ENCODE data around the gene LIN54. TPM values are rescaled to one million over a fixed set of nuclear protein-coding genes. Genes with fewer than 3 reads are reported as not detected.
A peak's percentile ranks its signal among the peaks of the same experiment; 100 is the strongest.

Gene LIN54
- total and polyA plus RNA-seq, 2 of the 13 experiments (the other 11 are each of a cell fraction or from before 2014, with no cell fraction given), result 25.2 to 32.9 TPM

GRCh38 chr4:83012687-83013419, 2.2 kb upstream of the LIN54 start (continued):
- TF ChIP-seq ETV5 (CRISPR knock-in tag; IDR thresholded peaks at IDR 0.05; ENCODE audit: borderline replicate concordance) (peak; percentile 61; the same call in 1 of the 2 replicates), PLRG1 (conservative IDR thresholded peaks at IDR 0.05) (no peak), PAWR (CRISPR knock-in tag; IDR thresholded peaks at IDR 0.05; ENCODE audit: borderline replicate concordance) (no peak), SOX6 (IDR thresholded peaks at IDR 0.05) (no peak), SOX6 (CRISPR knock-in tag; IDR thresholded peaks at IDR 0.05) (peak; percentile 70), PAX8 (CRISPR knock-in tag; IDR thresholded peaks at IDR 0.05; ENCODE audit: borderline replicate concordance) (no peak), RORA (CRISPR knock-in tag; IDR thresholded peaks at IDR 0.05) (no peak), TERF1 (CRISPR knock-in tag; IDR thresholded peaks at IDR 0.05) (no peak), AGO2 (optimal IDR thresholded peaks at IDR 0.05; ENCODE audit: low read depth, low read length) (no peak), TAF1 (CRISPR knock-in tag; IDR thresholded peaks at IDR 0.05) (peak; percentile 77; the same call in 1 of the 2 replicates), ZNF207 (IDR thresholded peaks at IDR 0.05; ENCODE audit: borderline replicate concordance) (no peak), ZNF563 (CRISPR knock-in tag; IDR thresholded peaks at IDR 0.05) (no peak), RELA (CRISPR knock-in tag; IDR thresholded peaks at IDR 0.05) (no peak), ZNF883 (CRISPR knock-in tag; IDR thresholded peaks at IDR 0.05; ENCODE audit: not compliant biosample characterization) (no peak), HES4 (CRISPR knock-in tag; IDR thresholded peaks at IDR 0.05; ENCODE audit: borderline replicate concordance) (no peak), ZNF615 (CRISPR knock-in tag; IDR thresholded peaks at IDR 0.05; ENCODE audit: borderline replicate concordance) (no peak), MTF2 (CRISPR knock-in tag; IDR thresholded peaks at IDR 0.05; ENCODE audit: borderline replicate concordance) (peak; percentile 89; the same call in 1 of the 2 replicates), GABPA (IDR thresholded peaks at IDR 0.05; ENCODE audit: low read depth, low read length) (peak; percentile 62; the same call in 1 of the 2 replicates), GABPA (CRISPR knock-in tag; IDR thresholded peaks at IDR 0.05; ENCODE audit: low read depth) (peak; percentile 84), IKZF4 (CRISPR knock-in tag; IDR thresholded peaks at IDR 0.05; ENCODE audit: borderline replicate concordance, low read depth, not compliant biosample characterization) (no peak), MLX (CRISPR knock-in tag; IDR thresholded peaks at IDR 0.05) (peak; percentile 90), FOXK1 (CRISPR knock-in tag; IDR thresholded peaks at IDR 0.05; ENCODE audit: borderline replicate concordance, low read depth) (peak; percentile 75; the same call in 1 of the 2 replicates)
- TF ChIP-seq, protein P1, sequence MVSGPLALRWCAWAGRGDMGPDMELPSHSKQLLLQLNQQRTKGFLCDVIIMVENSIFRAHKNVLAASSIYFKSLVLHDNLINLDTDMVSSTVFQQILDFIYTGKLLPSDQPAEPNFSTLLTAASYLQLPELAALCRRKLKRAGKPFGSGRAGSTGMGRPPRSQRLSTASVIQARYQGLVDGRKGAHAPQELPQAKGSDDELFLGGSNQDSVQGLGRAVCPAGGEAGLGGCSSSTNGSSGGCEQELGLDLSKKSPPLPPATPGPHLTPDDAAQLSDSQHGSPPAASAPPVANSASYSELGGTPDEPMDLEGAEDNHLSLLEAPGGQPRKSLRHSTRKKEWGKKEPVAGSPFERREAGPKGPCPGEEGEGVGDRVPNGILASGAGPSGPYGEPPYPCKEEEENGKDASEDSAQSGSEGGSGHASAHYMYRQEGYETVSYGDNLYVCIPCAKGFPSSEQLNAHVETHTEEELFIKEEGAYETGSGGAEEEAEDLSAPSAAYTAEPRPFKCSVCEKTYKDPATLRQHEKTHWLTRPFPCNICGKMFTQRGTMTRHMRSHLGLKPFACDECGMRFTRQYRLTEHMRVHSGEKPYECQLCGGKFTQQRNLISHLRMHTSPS (CRISPR knock-in tag; IDR thresholded peaks at IDR 0.05; ENCODE audit: low read depth), result no peak
- TF ChIP-seq, protein P2, sequence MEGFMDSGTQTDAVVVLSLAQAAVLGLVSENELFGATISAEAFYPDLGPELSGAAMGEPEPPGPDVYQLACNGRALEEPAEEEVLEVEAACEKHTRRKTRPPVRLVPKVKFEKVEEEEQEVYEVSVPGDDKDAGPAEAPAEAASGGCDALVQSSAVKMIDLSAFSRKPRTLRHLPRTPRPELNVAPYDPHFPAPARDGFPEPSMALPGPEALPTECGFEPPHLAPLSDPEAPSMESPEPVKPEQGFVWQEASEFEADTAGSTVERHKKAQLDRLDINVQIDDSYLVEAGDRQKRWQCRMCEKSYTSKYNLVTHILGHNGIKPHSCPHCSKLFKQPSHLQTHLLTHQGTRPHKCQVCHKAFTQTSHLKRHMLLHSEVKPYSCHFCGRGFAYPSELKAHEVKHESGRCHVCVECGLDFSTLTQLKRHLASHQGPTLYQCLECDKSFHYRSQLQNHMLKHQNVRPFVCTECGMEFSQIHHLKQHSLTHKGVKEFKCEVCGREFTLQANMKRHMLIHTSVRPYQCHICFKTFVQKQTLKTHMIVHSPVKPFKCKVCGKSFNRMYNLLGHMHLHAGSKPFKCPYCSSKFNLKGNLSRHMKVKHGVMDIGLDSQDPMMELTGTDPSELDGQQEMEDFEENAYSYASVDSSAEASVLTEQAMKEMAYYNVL (CRISPR knock-in tag; IDR thresholded peaks at IDR 0.05; ENCODE audit: borderline replicate concordance), result no peak
- TF ChIP-seq, protein P3, sequence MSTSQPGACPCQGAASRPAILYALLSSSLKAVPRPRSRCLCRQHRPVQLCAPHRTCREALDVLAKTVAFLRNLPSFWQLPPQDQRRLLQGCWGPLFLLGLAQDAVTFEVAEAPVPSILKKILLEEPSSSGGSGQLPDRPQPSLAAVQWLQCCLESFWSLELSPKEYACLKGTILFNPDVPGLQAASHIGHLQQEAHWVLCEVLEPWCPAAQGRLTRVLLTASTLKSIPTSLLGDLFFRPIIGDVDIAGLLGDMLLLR (CRISPR knock-in tag; IDR thresholded peaks at IDR 0.05), result no peak
